Stimulated activated CD8-positive, alpha-beta memory T cell treated with anti-CD3 and anti-CD28 coated beads, Interleukin-12 subunit alpha, Interleukin-12 subunit beta, amount 100 ng/mL, for 24 hours (primary cell): ENCODE data around the gene DMRT2.
A peak's percentile ranks its signal among the peaks of the same experiment; 100 is the strongest.

Experiments
- DNase-seq: peaks from one replicate; pipeline ENCODE4 v3.0.0-alpha.2; 2020; ENCODE audit errors: extremely low read depth

The DMRT2 gene

DNA sequence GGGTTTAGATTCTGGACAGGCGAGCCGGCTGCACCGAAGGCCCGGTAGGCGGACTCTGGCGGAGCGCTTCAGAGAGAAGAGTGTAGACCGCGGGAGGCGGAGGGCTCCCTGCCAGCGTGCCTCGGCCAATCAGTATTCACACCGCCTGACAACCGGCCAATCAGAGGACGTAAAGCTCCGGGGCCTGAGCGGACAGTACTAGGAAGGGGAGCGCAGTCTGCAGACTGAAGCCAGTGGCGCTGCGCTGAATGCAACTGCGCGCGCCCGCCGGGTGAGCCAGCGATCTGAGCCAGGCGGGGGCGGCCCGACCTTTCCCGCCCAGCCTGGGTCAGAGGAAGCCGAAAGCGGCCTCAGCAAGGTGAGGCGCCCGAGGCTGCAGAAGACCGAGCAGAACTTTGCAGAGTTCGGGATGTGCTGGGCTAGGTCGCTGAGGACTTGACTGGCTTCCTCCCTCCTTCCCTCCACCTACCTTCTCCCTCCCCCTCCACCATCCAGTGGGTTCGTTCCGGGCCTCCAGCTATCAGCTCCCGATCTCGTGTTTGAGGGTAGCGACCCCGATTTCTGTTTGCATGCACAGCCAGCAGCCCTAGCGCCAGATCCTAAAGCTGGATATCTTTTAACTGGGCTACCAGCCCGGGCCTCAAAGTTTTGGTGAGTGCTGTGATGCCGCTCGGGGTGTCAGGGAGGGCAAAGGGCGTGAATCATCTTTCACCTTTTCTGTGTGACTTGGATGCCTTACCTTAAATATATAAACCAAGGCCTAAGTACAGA, at the start of gene DMRT2:
Gene DMRT2 (plus strand): TSS at position 233 of the 771 bp plus-strand sequence. CDS start 1,257 bp downstream, outside the sequence.
- DNase-seq = no peak

DNA sequence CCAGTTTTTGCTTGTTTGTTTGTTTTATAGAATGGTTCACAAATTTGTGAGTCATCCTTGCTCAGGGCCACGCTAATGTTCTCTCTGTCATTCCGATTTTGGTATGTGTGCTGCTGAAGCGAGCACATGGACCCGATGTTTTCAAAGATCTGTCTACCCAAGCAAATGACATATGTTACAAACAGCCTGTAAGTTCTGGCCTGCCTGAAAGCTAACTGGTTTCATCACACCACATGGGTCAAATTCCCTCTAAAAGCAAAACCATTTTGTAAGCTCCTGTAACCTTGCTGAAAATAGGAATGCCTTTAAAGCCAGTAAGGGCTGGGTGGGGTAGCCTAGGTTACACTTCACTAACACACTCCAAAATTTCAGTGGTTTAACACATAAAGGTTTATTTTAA, 48.3 kb upstream of the DMRT2 start:
- DNase-seq = no peak

DNA sequence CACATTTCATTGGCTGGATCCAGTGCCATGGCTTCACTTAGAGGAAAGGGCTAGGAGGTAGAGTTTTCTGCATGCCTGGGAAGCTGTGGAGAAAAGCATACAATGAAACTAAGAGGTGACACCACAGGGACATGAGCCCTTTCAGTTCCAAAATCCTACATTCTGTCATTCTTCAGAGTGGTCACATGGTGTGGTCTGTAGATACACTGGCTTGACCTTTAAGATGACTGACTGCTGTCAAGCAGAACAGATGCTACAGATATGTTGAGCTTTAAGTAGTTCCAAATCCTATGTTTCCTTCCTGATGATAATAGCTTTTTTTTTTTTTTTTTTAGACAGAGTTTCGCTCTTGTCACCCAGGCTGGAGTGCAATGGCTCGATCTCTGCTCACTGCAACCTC, 47.5 kb upstream of the DMRT2 start:
- no peak for DNase-seq

DNA sequence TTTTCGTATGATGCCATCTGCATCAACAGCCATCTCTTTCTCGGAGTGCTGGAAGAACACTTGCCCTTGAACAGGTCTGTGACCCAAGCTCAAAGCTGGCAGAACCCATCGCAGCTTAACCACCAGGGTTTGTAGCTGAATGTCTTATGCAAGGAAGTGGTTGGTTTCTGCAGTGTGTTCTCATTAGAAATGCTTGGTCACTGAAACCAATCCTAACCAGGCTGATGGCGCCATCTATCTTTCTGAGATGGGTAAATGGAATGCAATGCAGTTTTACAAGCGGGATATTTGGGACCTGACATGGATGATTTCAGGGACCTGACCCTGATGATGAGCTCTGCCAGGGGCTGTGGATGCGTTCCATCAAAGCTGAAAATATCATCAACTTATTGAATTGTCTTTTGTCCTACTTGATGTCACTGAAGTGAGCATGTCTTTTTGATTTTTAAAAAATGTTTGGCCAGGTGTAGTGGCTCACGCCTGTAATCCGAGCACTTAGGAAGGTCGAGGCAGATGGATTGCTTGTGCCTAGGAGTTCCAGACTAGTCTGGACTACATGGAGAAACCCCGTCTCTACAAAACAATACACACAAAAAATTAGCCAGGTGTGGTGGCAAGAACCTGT, 45.0 kb upstream of the DMRT2 start:
- DNase-seq = no peak

DNA sequence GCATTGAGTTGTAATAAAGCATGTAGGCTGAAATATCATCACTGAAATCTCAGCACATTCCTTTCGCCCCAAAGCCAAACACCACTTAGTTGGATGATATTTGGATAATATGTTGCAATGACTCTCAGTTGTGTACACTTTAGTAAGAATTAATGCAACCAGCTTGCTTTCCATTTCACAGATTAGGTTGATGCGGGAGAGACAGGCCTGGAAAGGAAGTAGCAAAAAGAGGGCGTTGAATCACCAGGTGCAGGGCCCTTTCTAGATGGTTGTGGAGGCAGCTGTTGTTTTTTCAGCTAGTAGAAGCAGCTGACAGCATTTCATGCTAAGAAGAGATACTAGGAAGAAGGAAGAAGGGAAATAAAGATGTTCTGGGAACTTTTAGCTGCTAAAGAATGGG, 42.8 kb upstream of the DMRT2 start:
- no peak for DNase-seq

DNA sequence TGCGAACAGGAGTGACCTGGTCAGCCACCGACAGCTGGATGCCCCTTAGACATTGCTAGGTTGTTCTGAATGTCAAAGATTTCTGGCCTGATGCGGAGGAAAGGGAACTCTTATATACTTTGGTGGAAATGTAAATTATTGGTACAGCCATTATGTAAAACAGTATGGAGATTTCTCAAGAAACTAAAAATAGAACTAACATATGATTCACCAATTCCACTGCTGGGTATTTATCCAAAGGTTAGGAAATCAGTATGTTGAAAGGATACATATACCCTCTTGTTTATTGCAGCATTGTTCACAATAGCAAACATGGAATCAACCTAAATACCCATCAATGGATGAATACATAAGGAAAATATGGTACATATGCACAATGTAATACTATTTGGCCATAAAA, 41.9 kb upstream of the DMRT2 start:
- DNase-seq = no peak

DNA sequence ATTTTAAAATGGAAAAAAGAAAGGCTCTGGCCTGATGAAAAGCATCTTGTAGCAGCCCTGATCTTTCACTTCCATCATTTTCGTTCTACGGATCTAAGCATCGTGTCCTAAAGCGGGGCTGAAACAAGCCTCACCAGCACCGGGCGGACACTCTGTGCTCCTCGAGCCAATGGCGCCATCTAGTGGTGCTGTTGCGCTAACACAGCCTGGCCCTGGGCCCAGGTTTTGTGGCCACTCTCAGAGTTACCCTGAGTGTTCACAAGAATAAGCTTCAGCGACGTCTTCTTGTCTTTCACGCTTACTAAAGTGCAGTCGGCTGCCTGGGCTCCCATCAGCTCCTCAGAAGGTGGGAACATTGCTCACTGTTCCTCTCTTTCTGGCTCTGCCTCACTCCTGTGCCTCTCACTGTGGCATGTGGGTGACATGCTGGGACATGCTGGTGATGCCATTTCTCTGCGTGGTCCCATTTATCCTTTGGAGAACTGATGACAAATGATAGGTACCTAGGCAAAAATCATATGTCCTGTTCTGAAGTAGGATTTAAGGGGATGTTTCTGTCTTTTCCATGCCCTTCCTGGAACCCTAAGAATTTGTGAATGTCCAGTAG, 41.0 kb upstream of the DMRT2 start:
- peak; percentile 28 for DNase-seq

DNA sequence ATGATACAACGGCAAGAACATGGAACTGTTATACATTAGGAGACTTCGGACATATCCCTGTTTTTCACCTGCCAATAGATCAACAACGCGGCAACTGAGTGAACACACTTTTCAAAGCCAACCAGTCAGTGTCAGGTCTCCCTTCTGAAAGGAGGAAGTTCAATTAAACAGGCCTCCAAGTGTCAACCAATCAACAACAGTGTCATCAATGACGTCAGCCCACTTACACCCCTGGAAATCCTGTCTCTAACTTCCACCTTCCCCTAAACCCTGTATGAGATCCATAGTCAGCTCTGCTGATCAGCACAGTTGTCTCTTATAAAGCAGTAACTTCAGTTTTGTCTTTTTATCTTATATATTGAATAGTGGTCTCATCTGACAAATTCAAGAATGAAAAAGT, 37.1 kb upstream of the DMRT2 start:
- DNase-seq = no peak

DNA sequence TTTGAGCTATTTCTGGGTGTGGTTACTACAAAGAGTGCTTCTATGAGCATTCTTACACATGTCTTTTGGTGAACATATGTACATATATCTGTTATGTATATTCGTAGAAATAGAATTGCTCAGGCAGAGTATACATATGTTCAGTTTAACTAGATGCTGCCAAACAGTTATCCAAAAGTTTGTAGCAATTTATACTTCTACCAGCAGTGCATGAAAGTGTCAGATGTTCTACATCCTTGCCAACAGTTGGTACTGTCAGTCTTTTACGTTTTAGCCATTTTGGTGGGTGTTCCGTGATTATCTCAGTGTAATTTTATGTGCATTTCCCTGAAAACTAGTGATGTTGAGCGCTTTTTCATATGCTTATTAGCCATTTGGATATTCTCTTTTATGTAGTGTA, 35.9 kb upstream of the DMRT2 start:
- DNase-seq = no peak

DNA sequence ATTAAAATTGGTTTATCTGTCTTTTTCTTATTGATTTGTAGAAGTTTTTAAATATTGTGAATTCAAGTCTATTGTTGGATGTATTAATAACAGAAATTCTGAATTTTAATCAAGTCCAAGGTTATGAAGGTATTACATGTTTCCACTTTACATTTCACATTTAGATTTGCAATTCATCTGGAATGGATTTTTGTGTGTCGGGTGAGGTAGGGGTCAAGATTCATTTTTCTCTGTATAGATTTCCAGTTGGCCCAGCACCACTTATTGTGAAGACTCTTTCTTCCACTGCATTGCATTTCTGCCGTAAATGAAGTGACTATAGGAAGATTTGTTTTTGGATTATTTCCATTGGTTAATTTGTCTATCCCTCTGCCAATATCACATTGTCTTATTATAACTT, 35.5 kb upstream of the DMRT2 start:
- DNase-seq = no peak

DNA sequence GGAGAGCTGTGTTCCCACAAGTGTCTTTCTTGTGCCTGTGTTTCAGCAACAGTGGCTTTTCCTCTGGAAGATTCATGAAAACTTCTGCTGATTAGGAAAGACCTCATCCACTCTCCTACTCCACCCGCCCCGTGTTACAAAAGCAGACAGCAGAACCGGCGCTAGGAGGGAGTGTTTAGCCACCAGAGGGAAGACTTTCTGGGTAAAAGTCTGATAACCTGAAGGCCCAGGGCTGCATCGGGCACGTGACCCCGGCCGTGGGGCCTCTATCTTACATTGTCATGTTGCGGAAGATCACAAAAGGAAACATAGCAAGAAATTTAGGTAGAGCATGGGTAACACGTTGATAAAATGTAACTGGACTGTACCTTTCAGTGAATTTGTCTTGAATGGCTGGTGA, 32.0 kb upstream of the DMRT2 start:
- DNase-seq = no peak

DNA sequence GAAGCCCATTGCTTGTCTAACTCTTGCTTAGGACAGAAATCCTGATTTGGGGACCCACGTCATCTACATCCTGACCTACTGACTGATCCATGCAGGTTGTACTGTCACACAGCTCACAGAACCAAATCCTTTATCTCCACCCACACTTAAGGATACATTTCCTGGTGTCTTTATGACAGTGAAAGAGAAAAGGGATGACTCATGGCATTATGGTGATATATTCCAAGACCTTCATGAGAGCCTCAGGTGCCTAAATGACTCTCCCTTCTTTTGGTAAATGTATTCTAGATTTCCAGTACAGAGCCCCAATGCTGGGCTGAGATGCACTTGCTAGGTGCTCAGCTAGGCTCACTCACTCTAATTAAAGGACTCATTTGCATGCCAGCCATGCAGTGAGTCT, 26.0 kb upstream of the DMRT2 start:
- DNase-seq = no peak

DNA sequence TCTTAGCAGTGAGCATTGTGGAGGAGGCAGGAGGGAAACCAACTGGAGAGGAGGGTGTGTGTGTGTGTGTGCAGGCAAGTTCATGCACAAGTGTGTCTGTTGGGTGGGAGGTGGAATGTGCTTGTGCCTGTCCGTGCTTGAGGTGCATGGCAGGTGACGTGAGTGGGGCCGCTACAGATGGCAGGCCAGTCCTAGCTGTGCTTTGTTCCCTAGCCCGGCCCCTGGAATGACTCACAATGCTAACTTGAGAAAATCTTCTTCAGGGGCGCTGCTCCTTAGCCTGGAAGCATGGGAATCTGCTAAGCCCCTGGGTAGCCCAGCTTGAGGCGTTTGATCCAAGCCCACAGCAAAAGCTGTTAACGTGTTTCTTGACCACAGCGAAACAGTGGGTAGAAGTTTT, 25.0 kb upstream of the DMRT2 start:
- no peak for DNase-seq

DNA sequence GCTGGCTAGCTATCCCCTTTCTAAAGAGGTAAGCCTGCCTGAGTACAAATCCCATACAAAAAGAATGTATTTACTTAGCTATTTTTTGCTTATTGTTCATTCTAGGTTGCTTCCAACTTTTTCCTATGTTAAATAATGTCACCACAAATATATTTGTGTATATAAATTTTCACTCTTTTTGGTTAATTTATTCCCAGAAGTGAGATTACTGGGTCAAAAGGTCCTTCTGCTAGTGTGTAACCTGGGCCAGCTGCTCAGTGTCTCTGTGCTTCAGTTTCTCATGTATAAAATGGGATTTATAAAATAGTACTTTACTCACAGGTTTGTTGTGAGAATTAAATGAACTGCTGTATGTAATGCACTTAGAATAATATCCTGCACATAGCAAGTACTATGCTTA, 23.9 kb upstream of the DMRT2 start:
- no peak for DNase-seq

DNA sequence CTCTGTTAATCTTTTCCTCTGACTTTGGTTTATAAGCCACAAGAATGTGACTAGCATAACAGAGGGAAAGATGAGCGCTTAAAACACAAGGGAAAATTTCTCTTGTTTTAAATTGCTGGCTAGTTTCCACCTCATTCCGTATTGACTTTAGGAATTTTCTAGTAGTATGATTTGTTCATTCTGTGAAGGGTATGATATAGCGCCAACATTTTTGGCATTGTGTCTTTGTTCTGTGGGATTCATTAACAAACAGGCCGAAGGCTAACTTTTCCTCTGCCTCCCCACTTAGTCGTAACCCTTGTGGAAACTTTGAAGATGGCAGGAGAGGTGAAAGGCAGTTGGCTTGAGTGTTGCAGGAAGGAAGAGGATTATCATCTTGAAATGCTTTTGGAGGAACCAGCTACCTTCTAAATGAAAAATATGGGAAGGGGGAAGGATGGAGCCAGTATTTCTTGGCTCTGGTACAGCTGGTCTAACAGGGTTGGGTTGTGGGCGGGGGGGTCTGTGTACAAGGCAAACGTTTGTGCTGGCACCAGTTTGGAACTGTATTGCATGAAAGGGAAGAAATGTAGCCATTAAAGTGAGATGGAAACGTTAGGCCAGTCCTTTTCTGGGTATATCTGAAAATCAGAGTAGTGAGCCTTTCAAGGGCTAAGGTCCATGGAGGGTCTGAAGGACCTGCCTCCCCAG, 21.5 kb upstream of the DMRT2 start:
- no peak for DNase-seq

DNA sequence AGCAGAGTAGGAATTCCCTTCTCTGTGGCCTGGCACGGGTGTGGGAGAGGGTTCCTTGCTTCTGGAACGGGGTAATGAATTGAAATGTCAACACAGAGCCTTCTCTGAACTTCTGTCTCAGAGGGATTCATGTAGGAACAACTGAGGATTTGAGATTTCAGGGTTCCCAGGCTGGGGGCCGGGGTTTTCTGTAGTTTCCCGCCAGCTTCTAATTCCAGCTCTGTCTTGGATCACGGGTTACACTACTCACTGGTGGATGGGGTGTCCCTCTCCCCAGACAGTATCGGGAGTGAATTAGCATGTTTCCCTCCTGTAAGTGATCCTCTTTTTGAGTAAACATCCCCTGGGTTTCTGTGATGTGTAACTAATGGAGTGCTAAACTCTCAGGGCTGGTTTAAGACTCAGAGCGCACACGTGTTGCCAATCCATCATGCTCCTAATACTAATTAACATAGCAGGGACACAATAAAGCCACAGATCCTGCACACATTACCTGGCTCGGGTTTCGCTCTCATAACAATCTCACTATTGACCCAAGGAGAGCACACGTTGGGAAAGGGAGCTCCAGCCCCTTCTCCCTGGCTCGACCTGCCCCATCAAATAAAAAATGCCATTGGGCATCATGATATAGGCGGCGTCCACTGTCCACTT, 18.1 kb upstream of the DMRT2 start:
- no peak for DNase-seq

DNA sequence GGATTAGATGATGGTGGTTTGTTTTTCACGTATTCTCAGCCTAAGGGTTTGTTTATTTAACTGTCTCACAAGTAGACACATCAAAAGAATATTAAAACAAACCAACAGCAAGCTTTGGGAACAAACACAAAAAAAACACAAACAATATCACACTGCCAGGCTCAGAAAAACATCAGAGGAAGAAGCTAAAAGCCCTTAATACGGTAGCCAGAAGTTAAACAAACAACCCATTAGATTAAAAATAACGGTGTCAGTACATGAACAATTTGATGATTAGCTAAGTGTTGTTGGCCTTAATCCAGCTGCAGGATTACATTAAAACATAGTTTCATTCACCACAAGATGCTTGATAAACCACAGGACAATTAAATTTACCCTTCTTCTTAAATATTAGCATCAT, 15.9 kb upstream of the DMRT2 start:
- no peak for DNase-seq

DNA sequence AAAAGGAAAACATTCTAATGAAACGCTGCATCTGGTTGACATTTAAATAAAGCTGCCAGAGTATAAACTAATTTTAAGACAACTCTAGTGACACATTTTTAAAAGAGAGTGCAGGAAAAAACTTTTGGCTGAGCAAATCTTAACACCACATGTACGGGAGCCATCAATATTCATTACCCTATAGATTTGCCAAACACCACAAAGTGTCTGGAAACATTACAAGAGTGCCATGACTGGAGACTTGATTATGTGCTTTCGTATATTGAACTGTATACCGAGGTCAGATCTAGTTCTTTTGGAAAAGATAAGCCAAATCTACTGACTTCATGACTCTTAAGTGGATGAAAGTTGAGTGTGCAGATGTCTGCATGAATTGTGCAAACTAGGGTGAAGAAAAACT, 10.6 kb upstream of the DMRT2 start:
- DNase-seq = no peak

DNA sequence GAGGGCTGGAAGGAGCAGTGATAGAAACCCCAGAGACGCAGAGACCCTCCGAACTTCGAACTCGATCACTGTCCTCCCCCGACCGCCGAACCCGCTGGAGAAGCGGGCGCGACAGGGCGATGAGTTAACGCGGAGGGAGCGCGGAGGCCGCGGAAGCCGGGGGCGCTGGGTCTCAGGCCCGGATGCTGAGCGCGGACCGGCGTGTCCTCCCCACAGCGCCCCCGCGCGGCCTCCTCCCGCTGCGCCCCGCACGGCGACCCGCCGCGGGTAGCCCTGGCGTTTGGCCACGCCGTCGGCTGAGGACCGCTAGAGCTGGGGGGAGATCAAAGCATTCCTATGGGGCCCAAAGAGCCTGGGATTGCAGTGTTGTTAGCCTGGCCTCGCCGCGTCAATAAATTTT, 7.7 kb upstream of the DMRT2 start:
- DNase-seq = no peak

DNA sequence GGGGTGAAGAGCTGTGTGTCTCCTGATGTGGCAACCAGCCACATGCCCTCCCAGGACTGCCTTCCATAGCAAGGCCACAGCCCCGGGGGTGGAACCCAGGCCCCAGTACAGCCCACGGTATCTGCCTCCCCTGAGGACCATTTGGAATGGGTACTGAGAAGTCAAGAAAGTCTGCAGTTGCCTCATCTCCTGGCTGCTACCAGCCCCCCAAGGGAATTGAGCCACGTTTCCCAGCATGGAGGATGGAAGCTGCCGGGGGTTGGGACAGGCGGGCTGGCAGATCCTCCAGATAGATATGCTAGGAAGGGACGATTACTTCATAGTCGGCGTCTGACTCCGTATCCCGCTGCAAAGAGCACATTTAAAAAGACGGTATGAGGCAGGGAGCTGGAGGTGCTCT, 5.5 kb upstream of the DMRT2 start:
- no peak for DNase-seq

DNA sequence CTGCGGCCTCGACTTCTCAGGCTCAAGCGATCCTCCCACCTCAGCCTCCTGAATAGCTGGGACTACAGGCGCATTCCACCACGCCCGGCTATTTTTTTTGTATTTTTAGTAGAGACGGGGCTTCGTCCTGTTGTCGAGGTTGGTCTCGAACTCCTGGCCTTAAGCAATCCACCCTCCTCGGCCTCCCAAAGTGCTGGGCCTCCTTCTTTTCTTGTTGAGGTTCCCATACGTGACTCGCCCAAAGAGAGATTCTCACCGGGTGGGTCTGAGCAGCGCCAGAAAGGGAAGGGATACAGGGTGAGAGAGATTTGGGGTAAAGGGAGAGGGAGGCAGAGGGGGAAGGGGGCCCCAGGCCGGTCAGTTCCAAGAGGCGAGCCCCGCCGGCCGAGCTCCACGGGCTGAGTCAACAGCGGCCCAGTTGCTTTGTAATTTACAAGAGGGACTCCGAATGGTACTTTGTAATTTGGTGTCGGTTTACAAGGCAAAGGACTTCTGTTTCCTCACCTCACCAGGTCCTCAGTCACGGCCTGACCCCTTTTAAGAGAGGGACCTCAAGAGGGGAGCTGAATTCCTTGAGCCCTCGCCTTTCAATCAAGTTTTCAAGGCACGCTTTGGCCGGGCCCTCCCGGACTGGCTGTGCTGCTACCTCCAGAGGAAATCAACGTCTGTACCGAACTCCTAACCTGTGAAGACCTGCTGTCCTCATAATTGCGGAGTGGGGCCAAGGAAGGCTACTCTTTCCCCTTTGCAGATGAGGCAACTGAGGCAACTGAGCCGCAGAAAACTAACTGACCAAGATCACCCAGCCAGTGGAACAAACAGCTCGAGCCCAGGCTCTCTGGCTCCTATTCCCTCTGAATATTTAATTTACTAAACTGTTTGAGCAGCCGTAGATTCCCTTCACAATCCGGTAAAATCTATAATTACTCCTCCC, 3.3 kb upstream of the DMRT2 start:
- DNase-seq = no peak
